ENCODE data around the gene SPEM2.

Gene SPEM2

DNA sequence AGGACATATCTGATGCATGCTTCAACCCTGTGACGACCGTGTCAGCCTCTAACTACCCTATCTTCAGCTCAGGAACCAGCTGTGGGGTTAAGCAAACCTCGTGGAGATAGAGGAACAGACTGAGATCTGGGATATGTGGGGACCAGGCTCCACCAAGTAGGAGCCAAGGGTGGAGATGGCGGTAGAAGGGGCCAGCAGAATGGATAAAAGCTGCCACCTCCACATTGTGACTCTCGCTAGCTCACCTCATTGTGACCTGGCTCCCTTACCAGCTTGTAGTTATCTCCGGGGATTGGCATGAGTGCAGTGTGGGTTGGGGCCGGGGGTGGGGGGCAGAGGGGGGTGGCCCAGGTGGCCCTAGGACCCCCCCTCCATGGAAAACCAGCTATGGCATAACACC is at the start of gene SPEM2:
Gene SPEM2 (plus strand): TSS at position 301 of the 400 bp plus-strand sequence. CDS start 73 bp downstream, at position 374.
- no peak within 1 kb of the TSS for H3K27ac Mint-ChIP-seq
- TF ChIP-seq, protein P1, sequence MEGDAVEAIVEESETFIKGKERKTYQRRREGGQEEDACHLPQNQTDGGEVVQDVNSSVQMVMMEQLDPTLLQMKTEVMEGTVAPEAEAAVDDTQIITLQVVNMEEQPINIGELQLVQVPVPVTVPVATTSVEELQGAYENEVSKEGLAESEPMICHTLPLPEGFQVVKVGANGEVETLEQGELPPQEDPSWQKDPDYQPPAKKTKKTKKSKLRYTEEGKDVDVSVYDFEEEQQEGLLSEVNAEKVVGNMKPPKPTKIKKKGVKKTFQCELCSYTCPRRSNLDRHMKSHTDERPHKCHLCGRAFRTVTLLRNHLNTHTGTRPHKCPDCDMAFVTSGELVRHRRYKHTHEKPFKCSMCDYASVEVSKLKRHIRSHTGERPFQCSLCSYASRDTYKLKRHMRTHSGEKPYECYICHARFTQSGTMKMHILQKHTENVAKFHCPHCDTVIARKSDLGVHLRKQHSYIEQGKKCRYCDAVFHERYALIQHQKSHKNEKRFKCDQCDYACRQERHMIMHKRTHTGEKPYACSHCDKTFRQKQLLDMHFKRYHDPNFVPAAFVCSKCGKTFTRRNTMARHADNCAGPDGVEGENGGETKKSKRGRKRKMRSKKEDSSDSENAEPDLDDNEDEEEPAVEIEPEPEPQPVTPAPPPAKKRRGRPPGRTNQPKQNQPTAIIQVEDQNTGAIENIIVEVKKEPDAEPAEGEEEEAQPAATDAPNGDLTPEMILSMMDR (IDR thresholded peaks at IDR 0.05; ENCODE audit: unreplicated experiment in 3 of 3), result no peak
- H3K4me1 Mint-ChIP-seq, result peaks cover 6% of the 10 kb centered on the region
- no peak within 1 kb of the TSS for H3K4me3 Mint-ChIP-seq
- no peaks in the 10 kb centered on the region for H3K36me3 Mint-ChIP-seq (ENCODE audit: low read depth)
- H3K27me3 Mint-ChIP-seq (ENCODE audit: low read depth), result peaks cover 4% of the 10 kb centered on the region
- H3K9me3 Mint-ChIP-seq, result no peaks in the 10 kb centered on the region

DNA sequence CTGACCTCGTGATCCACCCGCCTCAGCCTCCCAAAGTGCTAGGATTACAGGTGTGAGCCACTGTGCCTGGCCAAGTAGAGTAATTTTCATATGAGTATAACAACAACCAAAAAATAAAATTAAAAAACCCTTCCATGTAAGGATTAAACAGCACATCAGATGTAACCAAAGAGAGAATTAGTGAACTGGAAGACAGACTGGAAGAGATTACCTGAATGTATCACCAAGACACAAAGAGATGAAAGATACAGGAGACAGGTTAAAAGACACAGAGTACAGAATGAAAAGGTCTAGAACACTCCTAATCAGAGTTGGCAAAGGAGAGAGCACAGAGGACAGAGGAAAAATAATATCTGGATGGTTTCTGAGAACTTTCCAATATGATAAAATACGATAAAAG is 46.3 kb upstream of the SPEM2 start:
- Mint-ChIP-seq H3K27me3 (ENCODE audit: low read depth) (peaks cover 71% of the 10 kb centered on the region), H3K9me3 (peaks cover 9% of the 10 kb centered on the region), H3K4me3 (peak overlapping the region in 1 of 3 experiments; percentile 7)

DNA sequence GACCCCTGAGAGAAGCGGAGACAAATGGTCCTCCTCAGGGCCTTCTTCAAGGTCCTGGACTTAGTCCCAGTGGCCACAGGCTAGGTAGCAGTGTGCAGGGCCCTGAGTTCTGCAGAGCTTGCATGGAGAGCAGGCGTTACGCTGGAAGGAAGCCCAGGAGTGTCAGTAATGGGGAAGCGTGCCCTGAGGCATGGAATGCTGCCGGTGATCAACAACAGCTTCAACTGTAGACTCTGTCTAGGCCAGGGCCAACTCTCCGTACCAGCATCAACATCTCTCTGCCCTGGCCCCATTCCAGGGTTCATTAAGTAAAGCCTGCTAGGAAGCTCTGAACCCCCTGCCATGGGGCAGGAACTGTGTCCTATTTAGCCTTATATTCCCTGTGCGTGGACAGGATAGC is 45.1 kb upstream of the SPEM2 start:
- H3K27me3 Mint-ChIP-seq (ENCODE audit: low read depth), result peaks cover 81% of the 10 kb centered on the region
- TF ChIP-seq, protein P1 (IDR thresholded peaks at IDR 0.05; ENCODE audit: unreplicated experiment in 3 of 3), result no peak
- H3K9me3 Mint-ChIP-seq, result peaks cover 9% of the 10 kb centered on the region
- peak overlapping the region; percentile 78 to 79 (median 78) for H3K4me3 Mint-ChIP-seq
- H3K27ac Mint-ChIP-seq, result peak overlapping the region in 2 of 3 experiments; percentile 4 to 53
- peaks cover 5% of the 10 kb centered on the region for H3K4me1 Mint-ChIP-seq
- no peaks in the 10 kb centered on the region for H3K36me3 Mint-ChIP-seq (ENCODE audit: low read depth)

More for the DNA sequence above, 46.3 kb upstream of the SPEM2 start:
- no peaks in the 10 kb centered on the region for H3K36me3 Mint-ChIP-seq (ENCODE audit: low read depth)
- H3K4me1 Mint-ChIP-seq, result peaks cover 5% of the 10 kb centered on the region
- TF ChIP-seq, protein P1 (IDR thresholded peaks at IDR 0.05; ENCODE audit: unreplicated experiment in 3 of 3), result no peak
- no peak overlapping the region for H3K27ac Mint-ChIP-seq

DNA sequence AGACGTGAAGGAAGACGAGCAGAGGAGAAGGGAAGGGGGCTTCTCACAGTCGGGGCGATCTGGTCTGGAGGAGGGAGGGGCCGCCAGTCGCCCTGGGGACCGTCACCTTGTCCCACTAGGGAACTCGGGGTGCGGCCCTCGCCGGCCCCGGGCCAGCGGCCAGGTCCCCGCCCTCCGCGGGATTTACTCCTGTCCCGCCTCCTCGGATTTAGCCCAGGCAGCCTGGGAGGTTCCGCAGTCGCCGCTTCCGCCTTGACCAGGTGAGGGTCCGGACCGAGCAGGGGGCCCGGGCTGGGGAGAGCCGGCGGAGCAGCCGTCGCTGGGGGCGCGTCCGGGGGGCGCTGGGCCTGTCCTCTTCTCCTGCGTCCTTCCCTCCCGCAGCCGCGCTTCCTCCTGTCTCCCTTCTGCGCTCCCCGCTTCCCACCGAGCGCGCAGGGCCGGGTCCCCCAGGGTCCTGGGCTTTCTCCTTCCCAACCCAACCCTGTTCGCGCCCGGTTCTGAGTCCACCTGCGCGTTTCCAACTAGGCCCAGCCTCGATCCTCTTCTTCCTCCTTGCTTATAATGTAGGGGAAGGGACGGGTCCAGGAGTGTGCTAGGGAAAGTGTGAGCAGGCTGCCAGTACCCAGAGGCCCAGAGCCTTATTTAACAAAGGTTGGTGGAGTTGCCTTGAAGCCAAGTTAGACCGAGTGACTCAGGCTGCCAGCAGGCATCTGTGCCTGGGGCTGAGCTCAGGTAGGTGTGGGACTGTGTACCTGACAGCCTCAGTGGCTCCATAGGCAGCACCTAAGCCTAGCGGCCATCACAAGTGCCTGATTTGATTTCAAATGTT is 44.3 kb upstream of the SPEM2 start, which contains the start of gene TNK1:
Gene TNK1 (plus strand): TSS at position 235 of the 829 bp plus-strand sequence. CDS start 1,838 bp downstream, outside the sequence.
- H3K9me3 Mint-ChIP-seq, result peaks cover 9% of the 10 kb centered on the region
- peaks cover 5% of the 10 kb centered on the region for H3K4me1 Mint-ChIP-seq
- peak within 1 kb of the TSS; percentile 78 to 79 (median 78) for H3K4me3 Mint-ChIP-seq
- H3K27ac Mint-ChIP-seq, result peak within 1 kb of the TSS in 2 of 3 experiments; percentile 4 to 53
- no peaks in the 10 kb centered on the region for H3K36me3 Mint-ChIP-seq (ENCODE audit: low read depth)
- H3K27me3 Mint-ChIP-seq (ENCODE audit: low read depth), result peaks cover 85% of the 10 kb centered on the region
- TF ChIP-seq, protein P1 (IDR thresholded peaks at IDR 0.05; ENCODE audit: unreplicated experiment in 3 of 3), result no peak

DNA sequence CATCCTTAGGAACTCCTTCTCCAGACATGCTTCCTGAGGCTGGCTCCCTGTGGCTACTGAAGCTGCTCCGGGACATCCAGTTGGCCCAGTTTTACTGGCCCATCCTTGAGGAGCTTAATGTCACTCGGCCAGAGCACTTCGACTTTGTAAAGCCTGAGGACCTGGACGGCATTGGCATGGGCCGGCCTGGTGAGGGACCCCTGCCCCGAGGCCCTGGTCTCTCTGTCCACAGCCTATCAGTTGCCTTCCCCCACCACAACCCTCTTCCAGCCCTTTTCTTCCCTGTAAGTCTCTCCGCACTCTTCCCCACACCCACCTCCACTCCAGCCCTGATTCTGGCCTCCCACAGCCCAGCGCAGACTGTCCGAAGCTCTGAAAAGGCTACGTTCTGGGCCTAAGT is 42.5 kb upstream of the SPEM2 start:
- TF ChIP-seq, protein P1 (IDR thresholded peaks at IDR 0.05; ENCODE audit: unreplicated experiment in 3 of 3), result no peak
- Mint-ChIP-seq H3K27me3 (ENCODE audit: low read depth) (peaks cover 70% of the 10 kb centered on the region), H3K4me1 (peaks cover 5% of the 10 kb centered on the region), H3K27ac (no peak overlapping the region), H3K4me3 (peak overlapping the region in 1 of 3 experiments; percentile 32), H3K36me3 (ENCODE audit: low read depth) (peaks cover 4% of the 10 kb centered on the region), H3K9me3 (peaks cover 9% of the 10 kb centered on the region)
